IPS-15b (cell line): ENCODE data around the gene DSPP.

Experiments
- H3K27me3 ChIP-seq: one replicate; pipeline ENCODE4 v1.6.1; 2013; ENCODE audit warnings: low read length; ENCODE audit not compliant: control insufficient read depth, insufficient read depth
- H3K36me3 ChIP-seq: one replicate; pipeline ENCODE4 v1.6.1; 2013; ENCODE audit warnings: low read length; ENCODE audit not compliant: control insufficient read depth, insufficient read depth
- H3K4me1 ChIP-seq: one replicate; pipeline ENCODE4 v1.6.1; 2013; ENCODE audit warnings: mild to moderate bottlenecking, low read length; ENCODE audit not compliant: control insufficient read depth, insufficient read depth
- H3K4me3 ChIP-seq: one replicate; pipeline ENCODE4 v1.5.1; 2013; ENCODE audit warnings: low read depth, low read length
- H3K9ac ChIP-seq: one replicate; pipeline ENCODE4 v1.6.1; 2013; ENCODE audit warnings: low read depth, mild to moderate bottlenecking, low read length
- H3K9me3 ChIP-seq: one replicate; pipeline ENCODE4 v1.6.1; 2013; ENCODE audit warnings: mild to moderate bottlenecking, low read length; ENCODE audit not compliant: control insufficient read depth, insufficient read depth

Gene DSPP

GRCh38 chr4:87580057-87580456 lies 28.3 kb upstream of the DSPP start:
- H3K9ac ChIP-seq: no peak overlapping the region
- no peaks in the 10 kb centered on the region for H3K9me3 ChIP-seq
- no peak overlapping the region for H3K4me3 ChIP-seq
- H3K27me3 ChIP-seq: no peaks in the 10 kb centered on the region
- H3K4me1 ChIP-seq: no peaks in the 10 kb centered on the region
- H3K36me3 ChIP-seq: no peaks in the 10 kb centered on the region

- no peaks in the 10 kb centered on the region for H3K9me3 ChIP-seq
- no peak overlapping the region for H3K9ac ChIP-seq
- H3K4me3 ChIP-seq: no peak overlapping the region
- no peaks in the 10 kb centered on the region for H3K36me3 ChIP-seq
- no peaks in the 10 kb centered on the region for H3K27me3 ChIP-seq
- H3K4me1 ChIP-seq: no peaks in the 10 kb centered on the region
Measured at GRCh38 chr4:87584222-87584908, 24.0 kb upstream of the DSPP start.

GRCh38 chr4:87589531-87589930 lies 18.8 kb upstream of the DSPP start:
- no peaks in the 10 kb centered on the region for H3K4me1 ChIP-seq
- no peak overlapping the region for H3K9ac ChIP-seq
- H3K36me3 ChIP-seq: no peaks in the 10 kb centered on the region
- H3K27me3 ChIP-seq: no peaks in the 10 kb centered on the region
- no peak overlapping the region for H3K4me3 ChIP-seq
- no peaks in the 10 kb centered on the region for H3K9me3 ChIP-seq

- no peaks in the 10 kb centered on the region for H3K9me3 ChIP-seq
- H3K4me1 ChIP-seq: no peaks in the 10 kb centered on the region
- no peak overlapping the region for H3K9ac ChIP-seq
- no peaks in the 10 kb centered on the region for H3K36me3 ChIP-seq
- no peak overlapping the region for H3K4me3 ChIP-seq
- H3K27me3 ChIP-seq: no peaks in the 10 kb centered on the region
Measured at GRCh38 chr4:87592124-87592523, 16.2 kb upstream of the DSPP start.

GRCh38 chr4:87601361-87601760 lies 7.0 kb upstream of the DSPP start:
- H3K36me3 ChIP-seq: no peaks in the 10 kb centered on the region
- H3K4me3 ChIP-seq: no peak overlapping the region
- H3K9me3 ChIP-seq: no peaks in the 10 kb centered on the region
- H3K27me3 ChIP-seq: no peaks in the 10 kb centered on the region
- H3K9ac ChIP-seq: no peak overlapping the region
- H3K4me1 ChIP-seq: no peaks in the 10 kb centered on the region

GRCh38 chr4:87614292-87614890 lies 6.1 kb downstream of the DSPP start:
- H3K9ac ChIP-seq: no peak overlapping the region

GRCh38 chr4:87616268-87616667 lies 7.9 kb downstream of the DSPP start:
- H3K4me1 ChIP-seq: no peaks in the 10 kb centered on the region
- no peaks in the 10 kb centered on the region for H3K27me3 ChIP-seq
- no peak overlapping the region for H3K9ac ChIP-seq
- no peaks in the 10 kb centered on the region for H3K9me3 ChIP-seq
- no peaks in the 10 kb centered on the region for H3K36me3 ChIP-seq
- H3K4me3 ChIP-seq: no peak overlapping the region

More at GRCh38 chr4:87614292-87614890, 6.1 kb downstream of the DSPP start:
- no peak overlapping the region for H3K4me3 ChIP-seq
- no peaks in the 10 kb centered on the region for H3K36me3 ChIP-seq
- H3K27me3 ChIP-seq: no peaks in the 10 kb centered on the region
- H3K9me3 ChIP-seq: no peaks in the 10 kb centered on the region
- no peaks in the 10 kb centered on the region for H3K4me1 ChIP-seq

- H3K9me3 ChIP-seq: no peaks in the 10 kb centered on the region
Measured at GRCh38 chr4:87620086-87620485, 11.8 kb downstream of the DSPP start.

GRCh38 chr4:87620491-87620890 lies 12.2 kb downstream of the DSPP start:
- no peaks in the 10 kb centered on the region for H3K36me3 ChIP-seq
- H3K27me3 ChIP-seq: no peaks in the 10 kb centered on the region
- no peaks in the 10 kb centered on the region for H3K4me1 ChIP-seq
- no peak overlapping the region for H3K4me3 ChIP-seq
- no peak overlapping the region for H3K9ac ChIP-seq
- H3K9me3 ChIP-seq: no peaks in the 10 kb centered on the region

More at GRCh38 chr4:87620086-87620485, 11.8 kb downstream of the DSPP start:
- Histone ChIP-seq H3K9ac (no peak overlapping the region), H3K36me3 (no peaks in the 10 kb centered on the region), H3K27me3 (no peaks in the 10 kb centered on the region), H3K4me1 (no peaks in the 10 kb centered on the region), H3K4me3 (no peak overlapping the region)

GRCh38 chr4:87622303-87622702 lies 14.0 kb downstream of the DSPP start:
- Histone ChIP-seq H3K36me3 (no peaks in the 10 kb centered on the region), H3K4me3 (no peak overlapping the region), H3K9ac (no peak overlapping the region), H3K27me3 (no peaks in the 10 kb centered on the region), H3K9me3 (no peaks in the 10 kb centered on the region), H3K4me1 (no peaks in the 10 kb centered on the region)

GRCh38 chr4:87624698-87625097 lies 16.4 kb downstream of the DSPP start:
- Histone ChIP-seq H3K36me3 (no peaks in the 10 kb centered on the region), H3K4me3 (no peak overlapping the region), H3K27me3 (no peaks in the 10 kb centered on the region), H3K4me1 (no peaks in the 10 kb centered on the region), H3K9ac (no peak overlapping the region), H3K9me3 (no peaks in the 10 kb centered on the region)

GRCh38 chr4:87631668-87632067 lies 23.3 kb downstream of the DSPP start:
- Histone ChIP-seq H3K4me3 (no peak overlapping the region), H3K36me3 (no peaks in the 10 kb centered on the region), H3K27me3 (no peaks in the 10 kb centered on the region), H3K4me1 (no peaks in the 10 kb centered on the region), H3K9ac (no peak overlapping the region), H3K9me3 (no peaks in the 10 kb centered on the region)
